T-helper 17 cell (primary cell): ENCODE data around the gene STAU1. TPM values are rescaled to one million over a fixed set of nuclear protein-coding genes. Genes with fewer than 3 reads are reported as not detected.
"Not testable (repeated sequence)": the region's sequence is repeated elsewhere in the genome, so short reads cannot be mapped to it uniquely, and the experiment has no call there.

ENCODE experiments used
- ATAC-seq: fragments of 150-1000 bp; cut with Tn5 transposase; 2 replicates; pipeline ENCODE4 v1.10.0; 2021; ENCODE audit warnings: mild to moderate bottlenecking, moderate library complexity
- DNase-seq, 3 donors: peaks; one replicate each; pipeline versions ENCODE4 v3.0.0 to v3.0.0-alpha.2; 2020 to 2021
- H3K9me3 ChIP-seq: one replicate; pipeline ENCODE4 v1.7.0; 2013; ENCODE audit warnings: low read length, mild to moderate bottlenecking; ENCODE audit not compliant: control insufficient read depth, poor library complexity, severe bottlenecking
- H3K27ac Mint-ChIP-seq: one replicate; pipeline ENCODE4 v1.8.0; 2022; ENCODE audit warnings: mild to moderate bottlenecking, moderate library complexity, mixed read lengths
- H3K27me3 Mint-ChIP-seq: one replicate; pipeline ENCODE4 v1.8.0; 2022; ENCODE audit warnings: mixed read lengths
- H3K36me3 Mint-ChIP-seq: one replicate; pipeline ENCODE4 v1.8.0; 2022; ENCODE audit warnings: low read depth, mixed read lengths
- H3K4me1 Mint-ChIP-seq: one replicate; pipeline ENCODE4 v1.8.0; 2022; ENCODE audit warnings: mild to moderate bottlenecking, mixed read lengths
- H3K4me3 Mint-ChIP-seq: one replicate; pipeline ENCODE4 v1.8.0; 2022; ENCODE audit warnings: mild to moderate bottlenecking, moderate library complexity, mixed read lengths
- total RNA-seq, 4 donors: library from RNA in 2 of 4; stranded (reverse) in 2 of 4; gene quantifications; one replicate each; pipeline ENCODE4 v1.2.3 and lab custom pipeline; 2022 to 2026

STAU1 gene
- total RNA-seq, 2 donors from 2014 or later: 45.6 to 62.5 TPM

- Mint-ChIP-seq H3K27me3 (no peaks in the 10 kb centered on the region), H3K27ac (no peak overlapping the region), H3K4me3 (no peak overlapping the region), H3K4me1 (peaks cover 3% of the 10 kb centered on the region), H3K36me3 (peaks cover 18% of the 10 kb centered on the region)
- ATAC-seq (no peak), DNase-seq (no peak)
- no peaks in the 10 kb centered on the region for H3K9me3 ChIP-seq
Observed at GRCh38 chr20:49115564-49115963, 72.6 kb downstream of the STAU1 start.

GRCh38 chr20:49112596-49113274 lies 75.4 kb downstream of the STAU1 start:
- H3K36me3 Mint-ChIP-seq: peaks cover 12% of the 10 kb centered on the region
- H3K4me1 Mint-ChIP-seq: peaks cover 3% of the 10 kb centered on the region
- no peak overlapping the region for H3K4me3 Mint-ChIP-seq
- no peak overlapping the region for H3K27ac Mint-ChIP-seq
- DNase-seq (no peak), ATAC-seq (no peak)
- no peaks in the 10 kb centered on the region for H3K27me3 Mint-ChIP-seq
- no peaks in the 10 kb centered on the region for H3K9me3 ChIP-seq

- peaks cover 8% of the 10 kb centered on the region for H3K36me3 Mint-ChIP-seq
- no peaks in the 10 kb centered on the region for H3K27me3 Mint-ChIP-seq
- H3K4me3 Mint-ChIP-seq: no peak overlapping the region
- peak overlapping the region; percentile 74 for H3K27ac Mint-ChIP-seq
- no peak for ATAC-seq
- H3K9me3 ChIP-seq: no peaks in the 10 kb centered on the region
- no peak for DNase-seq
- H3K4me1 Mint-ChIP-seq: peaks cover 3% of the 10 kb centered on the region
Observed at GRCh38 chr20:49110767-49111694, 77.1 kb downstream of the STAU1 start.

- no peaks in the 10 kb centered on the region for H3K27me3 Mint-ChIP-seq
- no peak overlapping the region for H3K4me3 Mint-ChIP-seq
- H3K4me1 Mint-ChIP-seq: peaks cover 7% of the 10 kb centered on the region
- ATAC-seq (no peak), DNase-seq (no peak)
- no peaks in the 10 kb centered on the region for H3K9me3 ChIP-seq
- peaks cover 3% of the 10 kb centered on the region for H3K36me3 Mint-ChIP-seq
- H3K27ac Mint-ChIP-seq: peak overlapping the region; percentile 56
Observed at GRCh38 chr20:49106328-49106727, 81.8 kb downstream of the STAU1 start.

- not testable (repeated sequence) for ATAC-seq, H3K36me3 Mint-ChIP-seq, H3K4me3 Mint-ChIP-seq, DNase-seq, H3K27me3 Mint-ChIP-seq, H3K9me3 ChIP-seq
- peaks cover 14% of the 10 kb centered on the region for H3K4me1 Mint-ChIP-seq
- H3K27ac Mint-ChIP-seq: peak overlapping the region; percentile 27
Observed at GRCh38 chr20:49104979-49105547, 83.1 kb downstream of the STAU1 start.

- peaks cover 14% of the 10 kb centered on the region for H3K4me1 Mint-ChIP-seq
- no peaks in the 10 kb centered on the region for H3K9me3 ChIP-seq
- DNase-seq (no peak), ATAC-seq (no peak)
- no peak overlapping the region for H3K4me3 Mint-ChIP-seq
- no peaks in the 10 kb centered on the region for H3K27me3 Mint-ChIP-seq
- peak overlapping the region; percentile 27 for H3K27ac Mint-ChIP-seq
- no peaks in the 10 kb centered on the region for H3K36me3 Mint-ChIP-seq
Observed at GRCh38 chr20:49104365-49104648, 83.8 kb downstream of the STAU1 start.

- Mint-ChIP-seq H3K4me3 (no peak overlapping the region), H3K4me1 (peaks cover 14% of the 10 kb centered on the region), H3K36me3 (peaks cover 1% of the 10 kb centered on the region), H3K27me3 (no peaks in the 10 kb centered on the region), H3K27ac (peak overlapping the region; percentile 27)
- ATAC-seq (no peak), DNase-seq (no peak)
- no peaks in the 10 kb centered on the region for H3K9me3 ChIP-seq
Observed at GRCh38 chr20:49103647-49104364, 84.3 kb downstream of the STAU1 start.

GRCh38 chr20:49103019-49103418 lies 85.1 kb downstream of the STAU1 start:
- Mint-ChIP-seq H3K27ac (peak overlapping the region; percentile 74), H3K4me1 (peaks cover 14% of the 10 kb centered on the region), H3K4me3 (no peak overlapping the region), H3K36me3 (peaks cover 2% of the 10 kb centered on the region), H3K27me3 (no peaks in the 10 kb centered on the region)
- H3K9me3 ChIP-seq: no peaks in the 10 kb centered on the region
- DNase-seq (no peak), ATAC-seq (no peak)

GRCh38 chr20:49100972-49101371 lies 87.2 kb downstream of the STAU1 start:
- Mint-ChIP-seq H3K36me3 (peaks cover 5% of the 10 kb centered on the region), H3K27me3 (no peaks in the 10 kb centered on the region), H3K27ac (peak overlapping the region; percentile 89), H3K4me1 (peaks cover 14% of the 10 kb centered on the region), H3K4me3 (peak overlapping the region; percentile 19)
- ATAC-seq (peak; percentile 33), DNase-seq (no peak)
- H3K9me3 ChIP-seq: no peaks in the 10 kb centered on the region

- peaks cover 14% of the 10 kb centered on the region for H3K4me1 Mint-ChIP-seq
- peak overlapping the region; percentile 47 for H3K4me3 Mint-ChIP-seq
- H3K27me3 Mint-ChIP-seq, ATAC-seq, H3K9me3 ChIP-seq, H3K36me3 Mint-ChIP-seq, DNase-seq: not testable (repeated sequence)
- peak overlapping the region; percentile 89 for H3K27ac Mint-ChIP-seq
Observed at GRCh38 chr20:49100292-49100691, 87.8 kb downstream of the STAU1 start.

- H3K4me1 Mint-ChIP-seq: peaks cover 17% of the 10 kb centered on the region
- H3K36me3 Mint-ChIP-seq: peaks cover 10% of the 10 kb centered on the region
- DNase-seq: no peak
- H3K27me3 Mint-ChIP-seq: no peaks in the 10 kb centered on the region
- no peaks in the 10 kb centered on the region for H3K9me3 ChIP-seq
- no peak overlapping the region for H3K4me3 Mint-ChIP-seq
- no peak for ATAC-seq
- peak overlapping the region; percentile 19 for H3K27ac Mint-ChIP-seq
Observed at GRCh38 chr20:49099011-49099410, 89.1 kb downstream of the STAU1 start.

- Mint-ChIP-seq H3K4me1 (peaks cover 15% of the 10 kb centered on the region), H3K4me3 (no peak overlapping the region), H3K27me3 (no peaks in the 10 kb centered on the region), H3K36me3 (peaks cover 10% of the 10 kb centered on the region), H3K27ac (no peak overlapping the region)
- DNase-seq (no peak), ATAC-seq (no peak)
- H3K9me3 ChIP-seq: no peaks in the 10 kb centered on the region
Observed at GRCh38 chr20:49098136-49098535, 90.0 kb downstream of the STAU1 start.

- no peaks in the 10 kb centered on the region for H3K9me3 ChIP-seq
- H3K4me1 Mint-ChIP-seq: peaks cover 15% of the 10 kb centered on the region
- no peaks in the 10 kb centered on the region for H3K27me3 Mint-ChIP-seq
- no peak for ATAC-seq
- no peak overlapping the region for H3K4me3 Mint-ChIP-seq
- H3K27ac Mint-ChIP-seq: no peak overlapping the region
- no peak for DNase-seq
- peaks cover 10% of the 10 kb centered on the region for H3K36me3 Mint-ChIP-seq
Observed at GRCh38 chr20:49097159-49097558, 91.0 kb downstream of the STAU1 start.
